H54 (cell line): ENCODE results near the gene LHX4.

Experiments used
- DNase-seq: peaks from one replicate; pipeline ENCODE4 v3.0.0; 2011; ENCODE audit warnings: low spot score, mixed read lengths; ENCODE audit not compliant: insufficient read length
- FAIRE-seq: peaks from 3 replicates; lab custom pipeline; 2011; peaks lifted over from hg19 to GRCh38; lab: Jason Lieb, UNC
- POLR2A ChIP-seq: IDR thresholded peaks from 2 replicates; pipeline ENCODE4 v1.6.1; 2011; ENCODE audit warnings: low read depth, mild to moderate bottlenecking, low read length

Gene LHX4

GRCh38 chr1:180227861-180228647 lies 2.0 kb upstream of the LHX4 start:
- FAIRE-seq, result no peak

GRCh38 chr1:180228648-180229482 lies 1.2 kb upstream of the LHX4 start:
- no peak for TF ChIP-seq POLR2A
- FAIRE-seq (no peak), DNase-seq (no peak)

More at GRCh38 chr1:180227861-180228647, 2.0 kb upstream of the LHX4 start:
- no peak for DNase-seq
- TF ChIP-seq POLR2A, result no peak

- FAIRE-seq (no peak), DNase-seq (peak; percentile 33)
- TF ChIP-seq POLR2A, result no peak
These were observed 339 bp downstream of the LHX4 start for GRCh38 chr1:180230416-180230790.

GRCh38 chr1:180230791-180231505 lies 884 bp downstream of the LHX4 start:
- DNase-seq (peak; percentile 79), FAIRE-seq (no peak)
- TF ChIP-seq POLR2A, result no peak

GRCh38 chr1:180231506-180231921 lies 1.4 kb downstream of the LHX4 start:
- DNase-seq (peak; percentile 90), FAIRE-seq (no peak)
- TF ChIP-seq POLR2A, result 0 out of 2 replicates have a peak, but pooled peaks have one; percentile 4

- FAIRE-seq, result no peak
- no peak for DNase-seq
- no peak for TF ChIP-seq POLR2A
These were observed 1.9 kb downstream of the LHX4 start for GRCh38 chr1:180231936-180232335.

- no peak for TF ChIP-seq POLR2A
- DNase-seq, result no peak
- FAIRE-seq, result no peak
These were observed 2.5 kb downstream of the LHX4 start for GRCh38 chr1:180232521-180233043.

- FAIRE-seq, result no peak
- DNase-seq, result no peak
- TF ChIP-seq POLR2A, result no peak
These were observed 3.3 kb downstream of the LHX4 start for GRCh38 chr1:180233191-180234011.

GRCh38 chr1:180234369-180235076 lies 4.5 kb downstream of the LHX4 start:
- no peak for FAIRE-seq
- DNase-seq, result no peak
- TF ChIP-seq POLR2A, result no peak

GRCh38 chr1:180235077-180235501 lies 5.0 kb downstream of the LHX4 start:
- no peak for FAIRE-seq
- no peak for TF ChIP-seq POLR2A
- no peak for DNase-seq

GRCh38 chr1:180235502-180236239 lies 5.6 kb downstream of the LHX4 start:
- TF ChIP-seq POLR2A, result no peak
- DNase-seq (no peak), FAIRE-seq (no peak)

- TF ChIP-seq POLR2A, result no peak
- DNase-seq (no peak), FAIRE-seq (no peak)
These were observed 6.8 kb downstream of the LHX4 start for GRCh38 chr1:180236698-180237509.
